ENCODE data around the gene MYZAP. TPM values are rescaled to one million over a fixed set of nuclear protein-coding genes. Genes with fewer than 3 reads are reported as not detected.

Gene MYZAP
- total and polyA plus RNA-seq, 2 of the 13 experiments (the other 11 are each of a cell fraction or from before 2014, with no cell fraction given), result not detected

DNA sequence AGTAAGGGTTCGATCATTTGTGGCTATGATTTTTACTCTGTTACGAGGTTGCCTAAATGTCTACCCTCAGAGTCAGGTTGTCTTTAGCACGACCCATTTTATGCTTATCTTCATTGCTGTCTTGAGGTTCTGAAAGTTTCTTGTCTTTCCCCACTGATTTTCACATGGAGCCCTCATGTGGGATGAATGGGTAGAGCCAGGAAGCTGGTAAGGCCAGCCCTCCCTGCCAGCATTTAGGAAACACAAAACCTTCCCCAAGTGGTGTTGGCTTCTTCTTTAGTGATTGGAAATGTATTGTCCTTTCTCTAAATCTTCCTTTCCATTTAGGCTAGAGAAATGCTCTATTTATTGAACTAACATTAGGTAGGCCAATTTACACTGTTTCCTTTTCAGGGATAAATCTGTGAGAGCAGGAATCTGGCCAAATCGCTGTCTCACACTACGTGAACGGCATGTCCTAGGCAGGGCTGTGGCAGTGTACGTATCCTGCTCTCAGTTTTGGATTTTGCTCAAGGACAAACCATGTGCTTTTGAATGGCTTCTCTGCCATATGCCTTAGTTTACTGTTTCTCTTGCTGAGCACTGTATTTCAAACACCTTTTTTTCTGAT, 43.7 kb downstream of the MYZAP start:
- H3K4me2 ChIP-seq (ENCODE audit: low read depth, low read length), result no peak overlapping the region
- in situ Hi-C loops (cut with HindIII; ENCODE audit: extremely low pct_ligation_motif_present, low pct_unique_long_range_greater_than_20kb), result no loop called here
- FAIRE-seq, result no peak
- H3K9me3 ChIP-seq (ENCODE audit: low read length), result no peaks in the 10 kb centered on the region
- H3K79me2 ChIP-seq (ENCODE audit: insufficient read depth, low read length), result no peaks in the 10 kb centered on the region
- H3K4me1 ChIP-seq (ENCODE audit: insufficient read depth, low read length), result no peaks in the 10 kb centered on the region
- no peak for ATAC-seq
- no peak for TF ChIP-seq ZNF577 (CRISPR knock-in tag; IDR thresholded peaks at IDR 0.05; ENCODE audit: borderline replicate concordance, low read depth)
- TF ChIP-seq HIC2 (CRISPR knock-in tag; IDR thresholded peaks at IDR 0.05; ENCODE audit: low read depth), result no peak
- TF ChIP-seq, protein P1, sequence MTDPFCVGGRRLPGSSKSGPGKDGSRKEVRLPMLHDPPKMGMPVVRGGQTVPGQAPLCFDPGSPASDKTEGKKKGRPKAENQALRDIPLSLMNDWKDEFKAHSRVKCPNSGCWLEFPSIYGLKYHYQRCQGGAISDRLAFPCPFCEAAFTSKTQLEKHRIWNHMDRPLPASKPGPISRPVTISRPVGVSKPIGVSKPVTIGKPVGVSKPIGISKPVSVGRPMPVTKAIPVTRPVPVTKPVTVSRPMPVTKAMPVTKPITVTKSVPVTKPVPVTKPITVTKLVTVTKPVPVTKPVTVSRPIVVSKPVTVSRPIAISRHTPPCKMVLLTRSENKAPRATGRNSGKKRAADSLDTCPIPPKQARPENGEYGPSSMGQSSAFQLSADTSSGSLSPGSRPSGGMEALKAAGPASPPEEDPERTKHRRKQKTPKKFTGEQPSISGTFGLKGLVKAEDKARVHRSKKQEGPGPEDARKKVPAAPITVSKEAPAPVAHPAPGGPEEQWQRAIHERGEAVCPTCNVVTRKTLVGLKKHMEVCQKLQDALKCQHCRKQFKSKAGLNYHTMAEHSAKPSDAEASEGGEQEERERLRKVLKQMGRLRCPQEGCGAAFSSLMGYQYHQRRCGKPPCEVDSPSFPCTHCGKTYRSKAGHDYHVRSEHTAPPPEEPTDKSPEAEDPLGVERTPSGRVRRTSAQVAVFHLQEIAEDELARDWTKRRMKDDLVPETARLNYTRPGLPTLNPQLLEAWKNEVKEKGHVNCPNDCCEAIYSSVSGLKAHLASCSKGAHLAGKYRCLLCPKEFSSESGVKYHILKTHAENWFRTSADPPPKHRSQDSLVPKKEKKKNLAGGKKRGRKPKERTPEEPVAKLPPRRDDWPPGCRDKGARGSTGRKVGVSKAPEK (CRISPR knock-in tag; IDR thresholded peaks at IDR 0.05; ENCODE audit: borderline replicate concordance), result no peak
- TF ChIP-seq KDM1A (CRISPR knock-in tag; IDR thresholded peaks at IDR 0.05), result no peak
- TF ChIP-seq ZNF383 (CRISPR knock-in tag; IDR thresholded peaks at IDR 0.05; ENCODE audit: borderline replicate concordance), result no peak
- TF ChIP-seq CHCHD3 (CRISPR knock-in tag; IDR thresholded peaks at IDR 0.05), result no peak
- TF ChIP-seq, protein P2, sequence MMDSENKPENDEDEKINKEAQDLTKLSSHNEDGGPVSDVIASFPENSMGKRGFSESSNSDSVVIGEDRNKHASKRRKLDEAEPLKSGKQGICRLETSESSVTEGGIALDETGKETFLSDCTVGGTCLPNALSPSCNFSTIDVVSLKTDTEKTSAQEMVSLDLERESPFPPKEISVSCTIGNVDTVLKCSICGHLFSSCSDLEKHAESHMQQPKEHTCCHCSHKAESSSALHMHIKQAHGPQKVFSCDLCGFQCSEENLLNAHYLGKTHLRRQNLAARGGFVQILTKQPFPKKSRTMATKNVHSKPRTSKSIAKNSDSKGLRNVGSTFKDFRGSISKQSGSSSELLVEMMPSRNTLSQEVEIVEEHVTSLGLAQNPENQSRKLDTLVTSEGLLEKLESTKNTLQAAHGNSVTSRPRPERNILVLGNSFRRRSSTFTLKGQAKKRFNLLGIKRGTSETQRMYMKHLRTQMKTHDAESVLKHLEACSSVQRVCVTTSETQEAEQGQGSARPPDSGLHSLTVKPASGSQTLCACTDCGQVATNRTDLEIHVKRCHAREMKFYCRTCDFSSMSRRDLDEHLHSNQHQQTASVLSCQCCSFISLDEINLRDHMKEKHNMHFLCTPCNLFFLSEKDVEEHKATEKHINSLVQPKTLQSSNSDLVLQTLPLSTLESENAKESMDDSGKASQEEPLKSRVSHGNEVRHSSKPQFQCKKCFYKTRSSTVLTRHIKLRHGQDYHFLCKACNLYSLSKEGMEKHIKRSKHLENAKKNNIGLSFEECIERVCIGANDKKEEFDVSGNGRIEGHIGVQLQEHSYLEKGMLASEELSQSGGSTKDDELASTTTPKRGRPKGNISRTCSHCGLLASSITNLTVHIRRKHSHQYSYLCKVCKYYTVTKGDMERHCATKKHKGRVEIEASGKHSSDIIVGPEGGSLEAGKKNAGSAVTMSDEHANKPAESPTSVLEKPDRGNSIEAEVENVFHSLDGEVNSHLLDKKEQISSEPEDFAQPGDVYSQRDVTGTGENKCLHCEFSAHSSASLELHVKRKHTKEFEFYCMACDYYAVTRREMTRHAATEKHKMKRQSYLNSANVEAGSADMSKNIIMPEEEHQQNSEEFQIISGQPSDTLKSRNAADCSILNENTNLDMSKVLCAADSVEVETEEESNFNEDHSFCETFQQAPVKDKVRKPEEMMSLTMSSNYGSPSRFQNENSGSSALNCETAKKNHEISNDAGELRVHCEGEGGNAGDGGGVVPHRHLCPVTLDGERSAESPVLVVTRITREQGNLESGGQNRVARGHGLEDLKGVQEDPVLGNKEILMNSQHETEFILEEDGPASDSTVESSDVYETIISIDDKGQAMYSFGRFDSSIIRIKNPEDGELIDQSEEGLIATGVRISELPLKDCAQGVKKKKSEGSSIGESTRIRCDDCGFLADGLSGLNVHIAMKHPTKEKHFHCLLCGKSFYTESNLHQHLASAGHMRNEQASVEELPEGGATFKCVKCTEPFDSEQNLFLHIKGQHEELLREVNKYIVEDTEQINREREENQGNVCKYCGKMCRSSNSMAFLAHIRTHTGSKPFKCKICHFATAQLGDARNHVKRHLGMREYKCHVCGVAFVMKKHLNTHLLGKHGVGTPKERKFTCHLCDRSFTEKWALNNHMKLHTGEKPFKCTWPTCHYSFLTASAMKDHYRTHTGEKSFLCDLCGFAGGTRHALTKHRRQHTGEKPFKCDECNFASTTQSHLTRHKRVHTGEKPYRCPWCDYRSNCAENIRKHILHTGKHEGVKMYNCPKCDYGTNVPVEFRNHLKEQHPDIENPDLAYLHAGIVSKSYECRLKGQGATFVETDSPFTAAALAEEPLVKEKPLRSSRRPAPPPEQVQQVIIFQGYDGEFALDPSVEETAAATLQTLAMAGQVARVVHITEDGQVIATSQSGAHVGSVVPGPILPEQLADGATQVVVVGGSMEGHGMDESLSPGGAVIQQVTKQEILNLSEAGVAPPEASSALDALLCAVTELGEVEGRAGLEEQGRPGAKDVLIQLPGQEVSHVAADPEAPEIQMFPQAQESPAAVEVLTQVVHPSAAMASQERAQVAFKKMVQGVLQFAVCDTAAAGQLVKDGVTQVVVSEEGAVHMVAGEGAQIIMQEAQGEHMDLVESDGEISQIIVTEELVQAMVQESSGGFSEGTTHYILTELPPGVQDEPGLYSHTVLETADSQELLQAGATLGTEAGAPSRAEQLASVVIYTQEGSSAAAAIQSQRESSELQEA (CRISPR knock-in tag; IDR thresholded peaks at IDR 0.05; ENCODE audit: not compliant biosample characterization), result no peak
- TF ChIP-seq ZNF251 (CRISPR knock-in tag; IDR thresholded peaks at IDR 0.05), result no peak
- no peak overlapping the region for H3K27ac ChIP-seq (ENCODE audit: extremely low read length, insufficient read depth, low read length)
- BruUV-seq (replicated peaks), result no TSS peak
- H3K4me3 ChIP-seq (replicated peaks in 1 of 3; ENCODE audit: insufficient read depth in 1 of 3, low read depth in 2 of 3, low read length in 3 of 3), result no peak overlapping the region
- no peak overlapping the region for H3K9ac ChIP-seq (ENCODE audit: insufficient read depth, low read depth, low read length)
- H3K36me3 ChIP-seq (replicated peaks in 1 of 2; ENCODE audit: control insufficient read depth in 1 of 2, insufficient read depth in 2 of 2, low read length in 2 of 2), result no peaks in the 10 kb centered on the region
- intact Hi-C loops (cut with micrococcal nuclease; ENCODE audit: unreplicated experiment), result no loop called here
- no peaks in the 10 kb centered on the region for H4K20me1 ChIP-seq (ENCODE audit: insufficient read depth, low read length)
- H3K27me3 ChIP-seq (ENCODE audit: control insufficient read depth in 1 of 2, insufficient read depth in 2 of 2, low read length in 2 of 2), result peaks cover 0 to 22% of the 10 kb centered on the region in 2 experiments; a peak in 2 of 5 replicates
- H2AFZ ChIP-seq (ENCODE audit: low read length), result no peak overlapping the region
- 44% methylated on average over 7 of the region's 7 CpGs for whole genome bisulfite sequencing (ENCODE audit: low lambda C conversion rate)
- no peak for DNase-seq (ENCODE audit: low spot score)
- POLR2A ChIA-PET, result no interaction called here
- CTCF ChIA-PET (ENCODE audit: low intra/inter-chr PET ratio, low total read pairs), result no interaction called here
